ENCODE measurements around the gene PRPF38A. TPM values are rescaled to one million over a fixed set of nuclear protein-coding genes. Genes with fewer than 3 reads are reported as not detected.

Gene PRPF38A
- total and polyA plus RNA-seq, 2 of the 4 experiments (the other 2 are of a cell fraction): 19.0 to 23.5 TPM

DNA sequence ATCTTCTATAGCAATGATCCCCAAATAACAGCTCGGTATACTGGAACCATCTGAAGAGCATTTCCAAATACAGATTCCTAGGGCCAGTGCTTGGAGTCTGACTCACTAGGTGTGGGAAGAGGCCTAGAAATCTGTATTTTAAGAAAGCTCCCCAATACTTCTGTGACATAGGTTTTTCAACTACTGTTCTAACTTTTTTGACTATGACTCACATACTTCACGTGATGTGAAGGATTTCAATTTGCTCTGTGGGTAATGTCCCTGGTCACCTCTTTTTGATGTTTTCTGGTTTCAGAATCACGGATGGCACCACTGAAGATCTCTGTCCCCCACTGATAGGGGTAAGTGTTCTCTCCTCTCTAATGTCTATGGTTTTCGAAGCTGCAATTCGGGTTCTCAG, 11.2 kb upstream of the PRPF38A start:
- no TSS peak for BruUV-seq (replicated peaks)
- no peak overlapping the region for H3K56ac ChIP-seq (ENCODE audit: extremely low read depth, insufficient read depth, low read length)
- dilution Hi-C loops (cut with HindIII; ENCODE audit: low sequenced_read_pairs, unreplicated experiment) (no loop called here), in situ Hi-C loops (cut with MboI; ENCODE audit: low sequenced_read_pairs) (no loop called here), intact Hi-C loops (cut with micrococcal nuclease) (no loop called here)
- no peak overlapping the region for H3K14ac ChIP-seq (replicated peaks; ENCODE audit: low read depth, low read length)
- POLR2A ChIA-PET (ENCODE audit: unreplicated experiment): no interaction called here
- DNase-seq (no peak), ATAC-seq (ENCODE audit: low read depth) (no peak)
- no peaks in the 10 kb centered on the region for H3K4me1 ChIP-seq (ENCODE audit: control insufficient read depth, insufficient read depth, low read length)
- no peak overlapping the region for H3K9ac ChIP-seq (ENCODE audit: low read depth, low read length)
- no peak overlapping the region for H3K27ac ChIP-seq (ENCODE audit: insufficient read depth, low read length)
- H3K23ac ChIP-seq (ENCODE audit: low read depth, low read length): no peak overlapping the region
- H4K91ac ChIP-seq (ENCODE audit: insufficient read depth, low read depth, low read length): no peak overlapping the region
- H2BK20ac ChIP-seq (ENCODE audit: low read depth, low read length): no peak overlapping the region
- no peaks in the 10 kb centered on the region for H3K27me3 ChIP-seq (ENCODE audit: control insufficient read depth, insufficient read depth, low read length)
- TF ChIP-seq MAZ (IDR thresholded peaks at IDR 0.05; ENCODE audit: borderline replicate concordance, low read depth, low read length): no peak
- TF ChIP-seq, protein P1, sequence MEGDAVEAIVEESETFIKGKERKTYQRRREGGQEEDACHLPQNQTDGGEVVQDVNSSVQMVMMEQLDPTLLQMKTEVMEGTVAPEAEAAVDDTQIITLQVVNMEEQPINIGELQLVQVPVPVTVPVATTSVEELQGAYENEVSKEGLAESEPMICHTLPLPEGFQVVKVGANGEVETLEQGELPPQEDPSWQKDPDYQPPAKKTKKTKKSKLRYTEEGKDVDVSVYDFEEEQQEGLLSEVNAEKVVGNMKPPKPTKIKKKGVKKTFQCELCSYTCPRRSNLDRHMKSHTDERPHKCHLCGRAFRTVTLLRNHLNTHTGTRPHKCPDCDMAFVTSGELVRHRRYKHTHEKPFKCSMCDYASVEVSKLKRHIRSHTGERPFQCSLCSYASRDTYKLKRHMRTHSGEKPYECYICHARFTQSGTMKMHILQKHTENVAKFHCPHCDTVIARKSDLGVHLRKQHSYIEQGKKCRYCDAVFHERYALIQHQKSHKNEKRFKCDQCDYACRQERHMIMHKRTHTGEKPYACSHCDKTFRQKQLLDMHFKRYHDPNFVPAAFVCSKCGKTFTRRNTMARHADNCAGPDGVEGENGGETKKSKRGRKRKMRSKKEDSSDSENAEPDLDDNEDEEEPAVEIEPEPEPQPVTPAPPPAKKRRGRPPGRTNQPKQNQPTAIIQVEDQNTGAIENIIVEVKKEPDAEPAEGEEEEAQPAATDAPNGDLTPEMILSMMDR (conservative IDR thresholded peaks at IDR 0.05; ENCODE audit: low read depth, low read length): no peak
- TF ChIP-seq MAFK (IDR thresholded peaks at IDR 0.05; ENCODE audit: low read depth, low read length): no peak
- no peak for TF ChIP-seq FOS (IDR thresholded peaks at IDR 0.05; ENCODE audit: low read depth, low read length)
- no peak for TF ChIP-seq RAD21 (IDR thresholded peaks at IDR 0.05; ENCODE audit: low read length)
- no peak for TF ChIP-seq RCOR1 (IDR thresholded peaks at IDR 0.05; ENCODE audit: insufficient replicate concordance, low read length)
- TF ChIP-seq SMC3 (IDR thresholded peaks at IDR 0.05; ENCODE audit: low read depth, low read length): no peak
- no peak for TF ChIP-seq RFX5 (IDR thresholded peaks at IDR 0.05; ENCODE audit: low read depth, low read length)
- TF ChIP-seq, protein P2, sequence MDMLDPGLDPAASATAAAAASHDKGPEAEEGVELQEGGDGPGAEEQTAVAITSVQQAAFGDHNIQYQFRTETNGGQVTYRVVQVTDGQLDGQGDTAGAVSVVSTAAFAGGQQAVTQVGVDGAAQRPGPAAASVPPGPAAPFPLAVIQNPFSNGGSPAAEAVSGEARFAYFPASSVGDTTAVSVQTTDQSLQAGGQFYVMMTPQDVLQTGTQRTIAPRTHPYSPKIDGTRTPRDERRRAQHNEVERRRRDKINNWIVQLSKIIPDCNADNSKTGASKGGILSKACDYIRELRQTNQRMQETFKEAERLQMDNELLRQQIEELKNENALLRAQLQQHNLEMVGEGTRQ (IDR thresholded peaks at IDR 0.05; ENCODE audit: low read depth, low read length): no peak
- TF ChIP-seq, protein P3, sequence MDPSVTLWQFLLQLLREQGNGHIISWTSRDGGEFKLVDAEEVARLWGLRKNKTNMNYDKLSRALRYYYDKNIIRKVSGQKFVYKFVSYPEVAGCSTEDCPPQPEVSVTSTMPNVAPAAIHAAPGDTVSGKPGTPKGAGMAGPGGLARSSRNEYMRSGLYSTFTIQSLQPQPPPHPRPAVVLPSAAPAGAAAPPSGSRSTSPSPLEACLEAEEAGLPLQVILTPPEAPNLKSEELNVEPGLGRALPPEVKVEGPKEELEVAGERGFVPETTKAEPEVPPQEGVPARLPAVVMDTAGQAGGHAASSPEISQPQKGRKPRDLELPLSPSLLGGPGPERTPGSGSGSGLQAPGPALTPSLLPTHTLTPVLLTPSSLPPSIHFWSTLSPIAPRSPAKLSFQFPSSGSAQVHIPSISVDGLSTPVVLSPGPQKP (IDR thresholded peaks at IDR 0.05; ENCODE audit: borderline replicate concordance, low read depth, low read length): no peak
- TF ChIP-seq BHLHE40 (IDR thresholded peaks at IDR 0.05; ENCODE audit: low read depth, low read length): no peak
- TF ChIP-seq CEBPB (IDR thresholded peaks at IDR 0.05; ENCODE audit: low read depth, low read length): no peak
- TF ChIP-seq MXI1 (IDR thresholded peaks at IDR 0.05; ENCODE audit: borderline replicate concordance, low read depth, low read length): no peak
- TF ChIP-seq NFE2L2 (IDR thresholded peaks at IDR 0.05; ENCODE audit: low read depth, low read length): no peak
- no peak for TF ChIP-seq CHD1 (IDR thresholded peaks at IDR 0.05; ENCODE audit: low read depth, low read length)
- no peak for TF ChIP-seq POLR2A (IDR thresholded peaks at IDR 0.05; ENCODE audit: low read depth, low read length)
- H2BK15ac ChIP-seq (ENCODE audit: low read depth, low read length): no peak overlapping the region
- H2BK5ac ChIP-seq (ENCODE audit: low read depth, low read length, poor library complexity, severe bottlenecking): no peak overlapping the region
- no peaks in the 10 kb centered on the region for H4K20me1 ChIP-seq (ENCODE audit: insufficient read depth, low read length)
- no peaks in the 10 kb centered on the region for H3K9me3 ChIP-seq (ENCODE audit: control insufficient read depth, insufficient read depth, low read length)
- H2AK5ac ChIP-seq (ENCODE audit: low read depth, low read length): no peak overlapping the region
- no peak overlapping the region for H2BK120ac ChIP-seq (ENCODE audit: low read depth, low read length)
- H3K9me1 ChIP-seq (ENCODE audit: insufficient read depth, low read length): no peaks in the 10 kb centered on the region
- H4K8ac ChIP-seq (ENCODE audit: low read depth in 2 of 2, low read length in 2 of 2): no peak overlapping the region
- CTCF ChIA-PET: no interaction called here
- no peak overlapping the region for H3K4me3 ChIP-seq (ENCODE audit: insufficient read depth, low read depth, low read length)
- H3K4ac ChIP-seq (ENCODE audit: low read depth, low read length): no peak overlapping the region
- H2AFZ ChIP-seq (replicated peaks; ENCODE audit: low read length, poor library complexity): no peak overlapping the region
- no peak overlapping the region for H3K18ac ChIP-seq (ENCODE audit: low read depth, low read length)
- no CpG with 5 or more reads among the region's 5 CpGs for WGBS, 2 experiments (ENCODE audit: extremely low coverage in 2 of 2, insufficient read length in 1 of 2)
- peaks cover 5 to 6% of the 10 kb centered on the region in 2 experiments; a peak in 1 of 4 replicates for H3K79me1 ChIP-seq (ENCODE audit: low read depth in 1 of 2, low read length in 2 of 2)
- no peak overlapping the region for H3K4me2 ChIP-seq (ENCODE audit: low read depth, low read length)
- no peak overlapping the region for H4K5ac ChIP-seq (ENCODE audit: low read depth, low read length)
- H3K36me3 ChIP-seq (ENCODE audit: control insufficient read depth, insufficient read depth, low read length): peaks cover 11% of the 10 kb centered on the region
- peak overlapping the region; percentile 65 for H2AK9ac ChIP-seq (replicated peaks; ENCODE audit: low read depth, low read length, poor library complexity)
